ENCODE data around the gene B4GALT3.

The B4GALT3 gene

DNA sequence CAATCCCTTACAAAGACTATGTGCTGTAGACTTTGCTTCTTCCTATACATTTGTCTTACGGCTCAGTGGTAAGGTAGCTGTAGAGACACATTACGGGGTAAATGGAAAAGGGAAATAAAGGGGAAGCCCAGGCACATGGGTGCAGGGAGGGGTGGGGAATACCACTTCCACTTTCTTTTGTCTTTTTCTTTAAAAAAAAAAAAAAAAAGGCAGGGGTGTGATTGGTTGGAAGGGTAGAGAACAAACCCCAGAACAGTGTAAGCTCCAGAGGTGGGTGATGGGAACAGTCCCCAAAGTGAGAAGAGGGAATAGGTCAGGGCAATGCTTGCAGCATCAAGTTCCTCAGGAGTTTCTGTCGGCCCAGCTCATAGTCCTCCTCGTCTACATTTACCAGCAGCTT, 55.5 kb downstream of the B4GALT3 start:
- no peak for DNase-seq
